Thyroid gland (tissue), 4 donors: Measurements from ENCODE around the gene KIRREL3. TPM values are rescaled to one million over a fixed set of nuclear protein-coding genes. Genes with fewer than 3 reads are reported as not detected.

ENCODE experiments used
- DNase-seq, 2 donors: peaks; one replicate each; pipeline ENCODE4 v3.0.0-alpha.2; 2019
- H3K27ac ChIP-seq, 3 donors: fragments of 200-600 bp; sonication (generic); 1 replicate in 2 of 3; 2 replicates in 1 of 3; pipeline ENCODE4 v1.5.1; 2016 to 2019; ENCODE audit warnings: mild to moderate bottlenecking in 1 of 3, moderate library complexity in 1 of 3
- H3K27me3 ChIP-seq: fragments of 200-600 bp; sonication (generic); one replicate; pipeline ENCODE4 v1.5.1; 2019
- H3K36me3 ChIP-seq, 2 donors: fragments of 200-600 bp; sonication (generic); one replicate each; pipeline ENCODE4 v1.5.1; 2016 to 2019
- H3K4me1 ChIP-seq, 2 donors: fragments of 200-600 bp; sonication (generic); one replicate each; pipeline ENCODE4 v1.5.1; 2017 to 2019
- H3K4me3 ChIP-seq, 3 donors: fragments of 200-600 bp; sonication (generic); replicated peaks in 1 of 3; 1 replicate in 2 of 3; 2 replicates in 1 of 3; pipeline ENCODE4 v1.5.1; 2016; ENCODE audit warnings: mild to moderate bottlenecking in 1 of 3
- H3K9me3 ChIP-seq: fragments of 200-600 bp; sonication (generic); one replicate; pipeline ENCODE4 v1.5.1; 2017
- CTCF ChIP-seq, 6 experiments: fragments of 200-600 bp in 3 of 6; fragments of 450-650 bp in 3 of 6; sonication (generic) in 3 of 6; IDR thresholded peaks; one replicate each; pipeline ENCODE4 v1.5.1; 2016 to 2019; ENCODE audit warnings: antibody characterized with exemption in 6 of 6, mild to moderate bottlenecking in 2 of 6, inconsistent platforms in 1 of 6, moderate library complexity in 1 of 6
- POLR2A ChIP-seq, 2 donors: fragments of 450-650 bp; IDR thresholded peaks; one replicate each; pipeline ENCODE4 v1.6.1; 2017; ENCODE audit warnings: antibody characterized with exemption in 2 of 2, mild to moderate bottlenecking in 2 of 2, moderate library complexity in 1 of 2
- WGBS, 2 donors: methylation state at CpG; one replicate each; pipeline ENCODE4 v1.1.5; 2017; 5-methylcytosine and 5-hydroxymethylcytosine counted together
- intact Hi-C: fragments of 100-400 bp; cut with DNase I; formaldehyde crosslinking; loops from one replicate; pipeline ENCODE4 v1.15.1; 2023
- total RNA-seq, 4 donors: library from RNA; depleted of rRNA; stranded (reverse); fragments of >200 nt; gene quantifications; one replicate each; pipeline ENCODE4 v1.2.3, GENCODE V29; 2016

The KIRREL3 gene
- total RNA-seq, 4 donors from 2014 or later: 0.78 TPM; not detected in 3

- no peak for TF ChIP-seq CTCF (IDR thresholded peaks at IDR 0.05)
- no peak for TF ChIP-seq POLR2A (IDR thresholded peaks at IDR 0.05)
- Histone ChIP-seq H3K27me3 (no peaks in the 10 kb centered on the region), H3K27ac (no peak overlapping the region), H3K4me3 (no peak overlapping the region), H3K4me1 (no peaks in the 10 kb centered on the region), H3K36me3 (no peaks in the 10 kb centered on the region), H3K9me3 (no peaks in the 10 kb centered on the region)
- WGBS, 2 donors: 61 to 66% methylated on average over 7 of the region's 7 CpGs
- intact Hi-C loops: no loop called here
- DNase-seq: no peak
Measured at GRCh38 chr11:126830216-126830806, 170.3 kb downstream of the KIRREL3 start.

- no peak for DNase-seq
- no peak for TF ChIP-seq CTCF (IDR thresholded peaks at IDR 0.05)
- TF ChIP-seq POLR2A (IDR thresholded peaks at IDR 0.05): no peak
- intact Hi-C loops: no loop called here
Measured at GRCh38 chr11:126829716-126830115, 170.9 kb downstream of the KIRREL3 start.

GRCh38 chr11:126824035-126824607 is 176.4 kb downstream of the KIRREL3 start:
- DNase-seq: no peak
- Histone ChIP-seq H3K4me1 (no peaks in the 10 kb centered on the region), H3K9me3 (no peaks in the 10 kb centered on the region), H3K27me3 (no peaks in the 10 kb centered on the region), H3K4me3 (no peak overlapping the region), H3K36me3 (no peaks in the 10 kb centered on the region), H3K27ac (no peak overlapping the region)
- intact Hi-C loops: no loop called here
- WGBS, 2 donors: 54 to 55% methylated on average over 7 of the region's 7 CpGs
- TF ChIP-seq CTCF (IDR thresholded peaks at IDR 0.05) (no peak), POLR2A (IDR thresholded peaks at IDR 0.05) (no peak)

More at GRCh38 chr11:126829716-126830115, 170.9 kb downstream of the KIRREL3 start:
- WGBS, 2 donors: 57 to 71% methylated on average over 2 of the region's 2 CpGs
- Histone ChIP-seq H3K4me3 (no peak overlapping the region), H3K27ac (no peak overlapping the region), H3K4me1 (no peaks in the 10 kb centered on the region), H3K27me3 (no peaks in the 10 kb centered on the region), H3K9me3 (no peaks in the 10 kb centered on the region), H3K36me3 (no peaks in the 10 kb centered on the region)

GRCh38 chr11:126823274-126823673 is 177.3 kb downstream of the KIRREL3 start:
- TF ChIP-seq POLR2A (IDR thresholded peaks at IDR 0.05): no peak
- no peak for TF ChIP-seq CTCF (IDR thresholded peaks at IDR 0.05)
- intact Hi-C loops: no loop called here
- Histone ChIP-seq H3K4me3 (no peak overlapping the region), H3K36me3 (no peaks in the 10 kb centered on the region), H3K27me3 (no peaks in the 10 kb centered on the region), H3K27ac (no peak overlapping the region), H3K4me1 (no peaks in the 10 kb centered on the region), H3K9me3 (no peaks in the 10 kb centered on the region)
- no peak for DNase-seq

- Histone ChIP-seq H3K9me3 (no peaks in the 10 kb centered on the region), H3K36me3 (no peaks in the 10 kb centered on the region), H3K27ac (no peak overlapping the region), H3K4me3 (no peak overlapping the region), H3K4me1 (no peaks in the 10 kb centered on the region), H3K27me3 (no peaks in the 10 kb centered on the region)
- DNase-seq: no peak
- TF ChIP-seq CTCF (IDR thresholded peaks at IDR 0.05): no peak
- TF ChIP-seq POLR2A (IDR thresholded peaks at IDR 0.05): no peak
- WGBS, 2 donors: 84 to 92% methylated on average over 1 of the region's 1 CpG
- intact Hi-C loops: no loop called here
Measured at GRCh38 chr11:126821827-126822226, 178.7 kb downstream of the KIRREL3 start.
